GM19193 (cell line): Measurements from ENCODE around the gene CAD.

Experiments
- POLR2A ChIP-seq: IDR thresholded peaks from 4 replicates; pipeline ENCODE4 v1.6.1; 2011; ENCODE audit not compliant: insufficient read depth, insufficient read length; ENCODE audit errors: extremely low read depth

CAD gene

GRCh38 chr2:27256855-27257454 lies 39.8 kb downstream of the CAD start:
- TF ChIP-seq POLR2A = no peak

DNA sequence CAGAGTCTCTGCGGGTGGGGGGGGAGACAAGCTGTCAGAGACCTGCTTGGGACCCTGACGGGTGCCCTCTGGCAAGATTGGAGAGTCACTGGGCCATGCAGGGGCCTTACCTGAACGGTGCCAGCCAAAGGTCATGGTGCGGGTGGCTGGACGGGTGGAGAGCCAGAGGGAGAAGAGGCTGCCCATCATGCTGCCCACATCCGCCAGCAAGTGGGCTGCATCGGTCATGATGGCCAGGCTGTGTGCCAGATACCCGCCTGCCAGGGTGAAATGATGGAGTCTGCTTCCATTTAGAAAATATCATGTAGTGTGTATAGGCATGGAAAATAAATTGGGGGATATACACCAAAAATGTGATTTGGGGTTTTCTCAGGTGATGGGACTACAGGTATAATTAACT lies 40.9 kb downstream of the CAD start:
- TF ChIP-seq POLR2A = no peak

- no peak for TF ChIP-seq POLR2A
Measured at GRCh38 chr2:27261241-27261925, 44.2 kb downstream of the CAD start.

DNA sequence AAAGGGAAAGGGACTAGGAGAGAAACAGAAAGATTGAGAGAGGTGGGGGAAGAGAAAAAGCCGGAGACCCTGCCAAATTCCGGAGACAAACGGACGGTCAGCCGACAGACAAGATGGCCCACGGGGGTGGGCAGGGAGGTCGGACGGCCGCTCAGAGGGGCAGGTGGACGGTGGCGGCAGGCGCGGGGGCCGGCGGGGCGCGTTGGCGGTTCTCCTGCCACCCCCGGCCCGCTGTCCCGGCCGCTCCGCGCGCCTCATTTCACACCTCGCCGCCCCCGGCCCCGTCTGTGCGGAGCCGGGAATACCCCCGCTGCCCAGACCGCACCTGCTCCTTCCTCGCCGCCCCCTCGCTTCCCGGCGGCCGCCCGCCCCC lies 44.7 kb downstream of the CAD start:
- TF ChIP-seq POLR2A = no peak

DNA sequence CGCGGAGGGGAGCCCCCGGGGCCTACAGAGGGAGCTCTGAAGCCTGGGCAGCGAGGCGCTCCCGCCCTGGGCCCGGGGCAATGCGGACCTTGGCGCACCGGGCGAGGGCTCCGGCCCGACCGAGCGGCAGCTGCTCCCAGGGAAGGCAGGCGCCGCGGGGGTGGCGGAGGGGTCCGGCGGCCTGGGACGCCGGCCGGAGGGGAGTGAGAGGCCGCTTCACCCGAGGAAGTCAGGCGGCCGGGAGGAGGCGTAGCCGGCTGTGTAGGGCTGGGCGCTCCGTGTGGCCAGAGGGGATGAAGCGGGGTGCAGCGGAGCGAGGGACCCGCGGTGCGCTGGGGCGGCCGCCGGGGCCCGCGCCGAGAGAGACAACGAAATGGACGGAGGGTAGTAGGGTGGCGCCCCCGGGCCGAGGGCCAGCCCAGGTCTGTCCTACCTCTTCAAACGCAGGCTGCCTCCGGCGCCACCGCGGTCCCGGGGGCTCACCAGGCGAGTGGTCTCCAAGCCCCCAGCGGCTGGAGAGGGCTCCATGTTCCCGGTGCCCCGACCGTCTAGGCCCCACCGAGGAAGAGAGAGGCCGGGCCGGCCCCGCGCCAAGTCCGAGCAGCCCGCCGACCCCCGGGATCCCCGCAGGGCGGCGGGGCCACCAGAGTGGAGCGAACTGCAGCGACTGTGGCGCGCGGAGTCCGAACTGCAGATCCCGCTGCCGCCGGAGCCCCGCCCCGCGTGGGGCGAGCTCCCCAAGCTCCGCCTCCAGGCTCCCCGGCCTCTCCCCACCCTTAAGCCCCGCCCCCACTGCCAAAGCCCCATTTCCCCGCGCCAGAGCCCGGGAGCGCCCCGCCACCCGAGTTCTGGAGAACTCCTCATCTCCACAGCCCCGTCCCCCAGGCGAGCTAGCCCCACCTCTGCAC lies 45.5 kb downstream of the CAD start, which contains the start of gene SLC30A3:
Gene SLC30A3 (minus strand): TSS at position 669 of the 908 bp plus-strand sequence. CDS start 141 bp downstream, at position 528.
- no peak for TF ChIP-seq POLR2A

- no peak for TF ChIP-seq POLR2A
Measured at GRCh38 chr2:27263287-27264252, 46.4 kb downstream of the CAD start.

- TF ChIP-seq POLR2A = no peak
Measured at GRCh38 chr2:27264253-27264752, 47.1 kb downstream of the CAD start.

GRCh38 chr2:27264753-27265535 lies 47.8 kb downstream of the CAD start:
- TF ChIP-seq POLR2A = no peak

GRCh38 chr2:27265536-27265870 lies 48.3 kb downstream of the CAD start:
- no peak for TF ChIP-seq POLR2A

GRCh38 chr2:27270131-27270530 lies 53.0 kb downstream of the CAD start:
- TF ChIP-seq POLR2A = no peak

- no peak for TF ChIP-seq POLR2A
Measured at GRCh38 chr2:27270670-27271069, 53.5 kb downstream of the CAD start.

- TF ChIP-seq POLR2A = no peak
Measured at GRCh38 chr2:27271631-27272340, 54.6 kb downstream of the CAD start.

- no peak for TF ChIP-seq POLR2A
Measured at GRCh38 chr2:27275211-27276150, 58.3 kb downstream of the CAD start, which contains the start of gene DNAJC5G. Gene DNAJC5G, plus strand, starts transcription at chr2:27275433. Its CDS starts 1,296 bp downstream, at chr2:27276729.
